Upper lobe of right lung (tissue), 1 donor: Measurements from ENCODE around the gene PAX5. TPM values are rescaled to one million over a fixed set of nuclear protein-coding genes. Genes with fewer than 3 reads are reported as not detected.

Experiments
- ATAC-seq: fragments of 200-7000 bp; cut with Tn5 transposase; one replicate; pipeline ENCODE4 v1.9.1; 2020; ENCODE audit warnings: mild to moderate bottlenecking, moderate library complexity
- DNase-seq: peaks from one replicate; pipeline ENCODE4 v3.0.0-alpha.2; 2020
- H3K27ac ChIP-seq: fragments of 200-600 bp; one replicate; pipeline ENCODE4 v1.8.0; 2022
- H3K27me3 ChIP-seq: fragments of 200-600 bp; one replicate; pipeline ENCODE4 v1.8.0; 2022; ENCODE audit warnings: mild to moderate bottlenecking
- H3K36me3 ChIP-seq: fragments of 200-600 bp; one replicate; pipeline ENCODE4 v1.8.0; 2022
- H3K4me1 ChIP-seq: fragments of 200-600 bp; one replicate; pipeline ENCODE4 v1.8.0; 2022
- H3K4me3 ChIP-seq: fragments of 200-600 bp; one replicate; pipeline ENCODE4 v1.8.0; 2022; ENCODE audit warnings: mild to moderate bottlenecking
- H3K9me3 ChIP-seq: fragments of 200-600 bp; one replicate; pipeline ENCODE4 v1.8.0; 2022
- intact Hi-C: fragments of 100-400 bp; cut with DNase I; formaldehyde crosslinking; loops from one replicate; pipeline ENCODE4 v1.11.0; 2022
- total RNA-seq: library from RNA; stranded (reverse); fragmentation: NEBNext Ultra II Directional; extraction: Animal tissue kit (Norgen Biotek cat#: 25700); gene quantifications from one replicate; pipeline ENCODE4 v1.2.1, GENCODE V29; 2021
- TF ChIP-seq, protein P1 (sequence below): fragments of 200-600 bp; IDR thresholded peaks from one replicate; pipeline ENCODE4 v1.8.0; 2022; ENCODE audit warnings: antibody characterized with exemption
- donor health status: DM: no; HTN: yes; CAD: no; lungs with severe emphysema.

Gene PAX5
- total RNA-seq, 1 donor from 2014 or later: 0.23 TPM

DNA sequence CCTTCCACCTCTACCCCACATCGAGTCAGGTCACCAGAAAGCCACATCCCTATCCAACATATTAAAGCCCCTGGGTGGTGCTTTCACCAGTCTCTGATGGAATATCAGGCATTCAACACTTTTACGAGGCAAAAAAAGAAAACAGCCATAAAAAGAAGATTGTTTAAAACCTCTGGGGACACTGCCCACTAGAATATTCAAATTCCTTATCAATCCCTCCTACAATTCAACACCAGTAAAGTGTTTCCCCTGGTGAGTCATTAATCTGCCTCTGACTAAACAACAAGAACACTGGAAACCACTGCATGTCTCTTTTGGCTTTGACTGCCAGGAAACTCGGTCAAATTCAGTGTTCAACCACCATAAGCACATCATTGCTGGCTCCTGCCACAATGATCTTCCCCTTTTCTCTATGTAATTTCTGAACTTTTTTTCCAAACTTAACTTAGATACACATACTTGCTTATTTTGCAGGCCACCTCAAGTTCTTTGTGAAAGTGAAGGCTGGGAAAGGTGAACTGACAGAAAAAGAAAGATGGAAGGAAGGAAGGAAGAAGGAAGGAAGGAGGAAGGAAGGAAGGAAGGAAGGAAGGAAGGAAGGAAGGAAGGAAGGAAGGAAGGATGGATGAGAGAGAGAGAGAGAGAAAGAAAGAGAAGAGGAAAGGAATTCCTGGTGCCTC is 105.3 kb downstream of the PAX5 start:
- no peaks in the 10 kb centered on the region for H3K27me3 ChIP-seq
- H3K27ac ChIP-seq: no peak overlapping the region
- TF ChIP-seq, protein P1, sequence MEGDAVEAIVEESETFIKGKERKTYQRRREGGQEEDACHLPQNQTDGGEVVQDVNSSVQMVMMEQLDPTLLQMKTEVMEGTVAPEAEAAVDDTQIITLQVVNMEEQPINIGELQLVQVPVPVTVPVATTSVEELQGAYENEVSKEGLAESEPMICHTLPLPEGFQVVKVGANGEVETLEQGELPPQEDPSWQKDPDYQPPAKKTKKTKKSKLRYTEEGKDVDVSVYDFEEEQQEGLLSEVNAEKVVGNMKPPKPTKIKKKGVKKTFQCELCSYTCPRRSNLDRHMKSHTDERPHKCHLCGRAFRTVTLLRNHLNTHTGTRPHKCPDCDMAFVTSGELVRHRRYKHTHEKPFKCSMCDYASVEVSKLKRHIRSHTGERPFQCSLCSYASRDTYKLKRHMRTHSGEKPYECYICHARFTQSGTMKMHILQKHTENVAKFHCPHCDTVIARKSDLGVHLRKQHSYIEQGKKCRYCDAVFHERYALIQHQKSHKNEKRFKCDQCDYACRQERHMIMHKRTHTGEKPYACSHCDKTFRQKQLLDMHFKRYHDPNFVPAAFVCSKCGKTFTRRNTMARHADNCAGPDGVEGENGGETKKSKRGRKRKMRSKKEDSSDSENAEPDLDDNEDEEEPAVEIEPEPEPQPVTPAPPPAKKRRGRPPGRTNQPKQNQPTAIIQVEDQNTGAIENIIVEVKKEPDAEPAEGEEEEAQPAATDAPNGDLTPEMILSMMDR: no peak
- no peaks in the 10 kb centered on the region for H3K4me1 ChIP-seq
- intact Hi-C loops: no loop called here
- ATAC-seq: no peak
- no peaks in the 10 kb centered on the region for H3K36me3 ChIP-seq
- no peak overlapping the region for H3K4me3 ChIP-seq
- DNase-seq: no peak
- H3K9me3 ChIP-seq: no peaks in the 10 kb centered on the region

GRCh38 chr9:36928210-36928609 is 105.9 kb downstream of the PAX5 start:
- intact Hi-C loops: no loop called here
- H3K27me3 ChIP-seq: no peaks in the 10 kb centered on the region
- no peaks in the 10 kb centered on the region for H3K4me1 ChIP-seq
- DNase-seq (no peak), ATAC-seq (no peak)
- H3K36me3 ChIP-seq: no peaks in the 10 kb centered on the region
- H3K27ac ChIP-seq: no peak overlapping the region
- TF ChIP-seq, protein P1: no peak
- H3K4me3 ChIP-seq: no peak overlapping the region
- no peaks in the 10 kb centered on the region for H3K9me3 ChIP-seq

- ATAC-seq (no peak), DNase-seq (no peak)
- Histone ChIP-seq H3K9me3 (no peaks in the 10 kb centered on the region), H3K4me3 (no peak overlapping the region), H3K36me3 (no peaks in the 10 kb centered on the region), H3K4me1 (no peaks in the 10 kb centered on the region), H3K27ac (no peak overlapping the region), H3K27me3 (no peaks in the 10 kb centered on the region)
- intact Hi-C loops: no loop called here
- TF ChIP-seq, protein P1: no peak
These were observed 109.2 kb downstream of the PAX5 start for GRCh38 chr9:36924757-36925432.

GRCh38 chr9:36924071-36924470 is 110.0 kb downstream of the PAX5 start:
- DNase-seq (no peak), ATAC-seq (no peak)
- intact Hi-C loops: no loop called here
- no peaks in the 10 kb centered on the region for H3K9me3 ChIP-seq
- no peaks in the 10 kb centered on the region for H3K4me1 ChIP-seq
- TF ChIP-seq, protein P1: no peak
- H3K27ac ChIP-seq: no peak overlapping the region
- H3K36me3 ChIP-seq: no peaks in the 10 kb centered on the region
- no peak overlapping the region for H3K4me3 ChIP-seq
- H3K27me3 ChIP-seq: no peaks in the 10 kb centered on the region

- Histone ChIP-seq H3K36me3 (no peaks in the 10 kb centered on the region), H3K4me1 (no peaks in the 10 kb centered on the region), H3K27me3 (no peaks in the 10 kb centered on the region), H3K9me3 (no peaks in the 10 kb centered on the region), H3K4me3 (no peak overlapping the region), H3K27ac (no peak overlapping the region)
- DNase-seq (no peak), ATAC-seq (no peak)
- TF ChIP-seq, protein P1: no peak
- intact Hi-C loops: no loop called here
These were observed 110.9 kb downstream of the PAX5 start for GRCh38 chr9:36923025-36923625.
